Subcutaneous adipose tissue (tissue), 4 donors: ENCODE results near the gene GPR63. TPM values are rescaled to one million over a fixed set of nuclear protein-coding genes. Genes with fewer than 3 reads are reported as not detected.

Source experiments
- total RNA-seq, 4 donors: library from RNA; depleted of rRNA; stranded (reverse); fragments of >200 nt; gene quantifications; one replicate each; pipeline ENCODE4 v1.1.0, GENCODE V29; 2016
- TF ChIP-seq, protein P1 (sequence below): fragments of 450-650 bp; IDR thresholded peaks from one replicate; pipeline ENCODE4 v1.5.1; 2016; ENCODE audit warnings: low read depth, mild to moderate bottlenecking, control low read depth, antibody characterized with exemption, moderate library complexity

Gene GPR63
- total RNA-seq, 4 donors from 2014 or later, result 0.19 to 0.34 (median 0.27) TPM

DNA sequence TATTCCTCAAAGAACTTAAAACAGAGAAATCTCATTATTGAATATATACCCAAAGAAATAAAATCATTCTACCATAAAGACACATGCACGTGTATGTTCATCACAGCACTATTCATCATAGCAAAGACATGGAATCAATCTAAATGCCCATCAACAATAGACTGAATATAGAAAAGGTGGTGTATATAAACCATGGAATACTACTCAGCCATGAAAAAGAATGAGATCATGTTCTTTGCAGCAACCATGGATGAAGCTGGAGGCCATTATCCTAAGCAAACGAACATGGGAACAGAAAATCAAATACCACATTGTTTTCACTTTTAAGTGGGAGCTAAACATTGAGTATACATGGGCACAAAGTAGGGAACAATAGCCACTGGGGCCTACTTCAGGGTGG lies 12.3 kb upstream of the GPR63 start:
- TF ChIP-seq, protein P1, sequence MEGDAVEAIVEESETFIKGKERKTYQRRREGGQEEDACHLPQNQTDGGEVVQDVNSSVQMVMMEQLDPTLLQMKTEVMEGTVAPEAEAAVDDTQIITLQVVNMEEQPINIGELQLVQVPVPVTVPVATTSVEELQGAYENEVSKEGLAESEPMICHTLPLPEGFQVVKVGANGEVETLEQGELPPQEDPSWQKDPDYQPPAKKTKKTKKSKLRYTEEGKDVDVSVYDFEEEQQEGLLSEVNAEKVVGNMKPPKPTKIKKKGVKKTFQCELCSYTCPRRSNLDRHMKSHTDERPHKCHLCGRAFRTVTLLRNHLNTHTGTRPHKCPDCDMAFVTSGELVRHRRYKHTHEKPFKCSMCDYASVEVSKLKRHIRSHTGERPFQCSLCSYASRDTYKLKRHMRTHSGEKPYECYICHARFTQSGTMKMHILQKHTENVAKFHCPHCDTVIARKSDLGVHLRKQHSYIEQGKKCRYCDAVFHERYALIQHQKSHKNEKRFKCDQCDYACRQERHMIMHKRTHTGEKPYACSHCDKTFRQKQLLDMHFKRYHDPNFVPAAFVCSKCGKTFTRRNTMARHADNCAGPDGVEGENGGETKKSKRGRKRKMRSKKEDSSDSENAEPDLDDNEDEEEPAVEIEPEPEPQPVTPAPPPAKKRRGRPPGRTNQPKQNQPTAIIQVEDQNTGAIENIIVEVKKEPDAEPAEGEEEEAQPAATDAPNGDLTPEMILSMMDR, result no peak

DNA sequence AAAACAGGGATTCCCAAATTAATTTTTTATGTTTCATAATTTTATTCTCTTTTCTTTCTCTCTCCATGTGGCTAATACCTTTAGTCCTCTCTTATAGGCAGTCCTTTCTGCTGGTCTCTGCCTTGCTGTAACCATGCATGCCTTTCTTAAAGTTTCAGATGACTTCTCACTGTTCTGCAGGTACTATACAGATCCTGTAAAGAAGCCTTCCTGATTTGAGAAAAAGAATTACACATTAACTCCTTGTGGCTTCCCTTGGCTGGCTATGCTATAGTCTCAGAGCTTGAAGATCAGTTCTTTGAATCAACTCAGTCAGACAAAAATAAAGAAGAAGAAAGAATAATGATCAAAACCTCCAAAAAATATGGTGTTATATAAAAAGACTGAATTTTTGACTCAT lies 7.3 kb upstream of the GPR63 start:
- TF ChIP-seq, protein P1, result no peak

DNA sequence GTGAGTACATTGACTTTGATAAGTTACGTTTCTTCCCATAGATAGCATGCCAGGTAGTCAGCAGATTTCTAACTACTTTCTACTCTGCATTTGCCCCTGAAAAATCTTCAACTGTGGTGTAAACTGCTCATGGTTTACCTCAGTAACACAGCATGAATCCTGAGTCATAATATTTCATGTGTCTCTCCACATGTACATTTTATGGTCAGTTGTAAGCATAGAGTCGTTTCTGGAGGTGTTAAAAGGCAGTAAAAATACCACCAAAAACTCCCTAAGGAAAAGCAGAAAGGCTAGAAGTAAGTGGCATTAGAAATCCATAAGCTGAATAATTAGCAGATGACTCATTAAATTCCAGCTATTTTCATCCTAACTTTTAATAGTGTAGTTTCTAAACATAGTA lies 4.1 kb upstream of the GPR63 start:
- TF ChIP-seq, protein P1, result no peak

DNA sequence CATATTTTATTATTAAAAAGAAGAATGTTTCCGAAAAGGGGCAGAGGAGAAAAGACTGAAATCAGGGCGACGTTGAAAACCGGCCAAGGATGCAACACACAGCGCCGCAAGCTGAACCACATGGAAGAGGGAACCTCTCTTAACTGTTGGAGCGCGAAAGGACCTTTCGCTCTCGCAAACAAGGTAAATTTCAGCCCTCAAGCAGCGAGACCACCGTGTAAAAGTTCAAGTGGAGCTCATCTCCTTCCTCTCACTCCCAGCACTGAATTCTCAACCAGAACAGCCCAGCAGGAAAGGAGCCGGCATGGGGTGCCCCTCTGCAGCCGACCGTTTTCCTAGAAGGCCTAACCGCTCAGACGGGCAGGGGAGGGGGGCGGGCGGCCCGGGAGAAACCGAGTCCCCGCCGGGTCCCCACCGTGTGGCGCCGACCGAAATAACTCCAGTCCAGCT lies 621 bp downstream of the GPR63 start:
- TF ChIP-seq, protein P1, result no peak

DNA sequence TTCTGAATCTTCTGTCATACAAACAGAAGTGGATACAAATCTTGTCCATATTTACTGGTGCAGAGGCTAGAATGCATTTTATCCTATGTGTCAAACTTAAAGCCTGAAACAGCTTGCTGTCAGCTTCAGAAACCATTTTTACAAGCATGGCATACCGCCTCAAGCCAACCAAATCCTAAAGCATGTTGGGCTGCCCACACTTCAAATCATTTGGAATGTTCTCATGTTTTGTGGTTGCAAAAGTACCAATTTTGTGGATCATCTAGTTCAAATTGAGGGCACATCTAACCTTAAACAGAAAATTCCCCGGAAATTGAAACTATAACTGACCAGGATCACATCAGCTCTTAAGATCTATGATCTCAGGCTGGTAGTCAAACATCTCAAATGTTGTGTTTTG lies 3.2 kb downstream of the GPR63 start:
- TF ChIP-seq, protein P1, result no peak

DNA sequence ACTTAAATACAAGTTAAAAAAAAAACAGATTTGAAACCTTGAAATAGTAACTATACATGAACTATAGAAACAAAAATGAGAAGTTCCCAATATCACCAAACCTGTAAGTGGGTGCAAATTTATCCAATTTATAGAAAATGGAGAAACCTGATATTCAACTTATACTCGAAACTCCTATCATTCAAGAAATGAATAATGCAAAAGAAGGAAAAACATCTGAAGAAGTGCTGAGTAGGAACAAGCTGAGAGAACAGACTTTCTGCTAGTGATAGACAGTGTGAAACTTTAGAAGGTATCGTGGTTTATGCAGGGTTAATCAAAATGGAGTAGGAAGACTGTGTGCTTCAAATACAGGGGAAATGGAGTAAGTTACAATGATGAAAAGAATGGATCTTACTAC lies 4.5 kb downstream of the GPR63 start:
- TF ChIP-seq, protein P1, result no peak

DNA sequence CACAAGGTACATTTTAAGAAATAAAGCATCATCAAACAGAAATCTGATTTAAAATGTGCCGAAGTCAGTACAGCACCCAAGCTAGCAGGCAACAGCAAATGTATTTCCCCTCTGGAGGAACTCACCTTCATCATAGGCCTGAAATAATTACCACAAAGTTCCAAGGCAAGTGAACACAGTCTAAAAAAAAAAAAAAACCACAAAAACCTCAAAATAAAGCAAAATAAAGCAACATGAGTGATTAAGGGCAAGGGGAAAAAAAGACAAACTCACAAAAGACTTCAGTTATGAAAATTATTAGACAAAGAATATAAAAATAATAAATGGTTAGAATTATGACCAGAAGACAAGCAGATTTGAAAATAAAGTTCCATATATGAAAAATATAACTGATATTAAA lies 10.4 kb downstream of the GPR63 start:
- TF ChIP-seq, protein P1, result no peak

DNA sequence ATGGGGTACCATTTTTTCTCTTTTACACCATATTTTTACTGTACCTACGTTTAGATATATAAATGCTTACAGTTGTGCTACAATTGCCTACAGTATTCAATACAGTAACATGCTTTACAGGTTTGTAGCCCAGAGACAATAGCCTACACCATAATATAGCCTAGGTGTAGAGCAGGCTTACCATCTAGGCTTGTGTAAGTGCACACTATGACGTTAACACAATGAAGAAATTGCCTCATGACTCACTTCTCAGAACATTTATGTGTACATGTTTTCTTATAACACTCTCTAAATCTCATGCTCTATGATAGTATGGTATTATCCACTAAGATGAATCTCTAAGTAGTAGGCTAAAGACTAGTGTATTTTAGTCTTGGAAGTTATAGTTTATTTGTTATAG lies 13.5 kb downstream of the GPR63 start:
- TF ChIP-seq, protein P1, result no peak
